ENCODE data around the gene CLGN.

The CLGN gene

GRCh38 chr4:140374130-140374477, 53.3 kb downstream of the CLGN start:
- no peak for DNase-seq

GRCh38 chr4:140373328-140374129, 53.9 kb downstream of the CLGN start, which contains the start of gene SCOC:
TSS of gene SCOC (plus strand) at chr4:140373646. CDS start at chr4:140379171, 5,525 bp downstream.
- peak; percentile 95 for DNase-seq

GRCh38 chr4:140372751-140373327, 54.6 kb downstream of the CLGN start:
- DNase-seq: no peak

- no peak for DNase-seq
Observed at GRCh38 chr4:140368686-140369085, 58.8 kb downstream of the CLGN start.

- DNase-seq: no peak
Observed at GRCh38 chr4:140367738-140368137, 59.7 kb downstream of the CLGN start.

- no peak for DNase-seq
Observed at GRCh38 chr4:140363558-140363957, 63.9 kb downstream of the CLGN start.

- no peak for DNase-seq
Observed at GRCh38 chr4:140363051-140363450, 64.4 kb downstream of the CLGN start.

- DNase-seq: no peak
Observed at GRCh38 chr4:140361099-140361498, 66.3 kb downstream of the CLGN start.

GRCh38 chr4:140359562-140360427, 67.7 kb downstream of the CLGN start:
- peak; percentile 79 for DNase-seq

GRCh38 chr4:140358281-140358680, 69.2 kb downstream of the CLGN start:
- DNase-seq: no peak

- no peak for DNase-seq
Observed at GRCh38 chr4:140357868-140358267, 69.6 kb downstream of the CLGN start.

GRCh38 chr4:140355288-140355687, 72.2 kb downstream of the CLGN start:
- no peak for DNase-seq

- no peak for DNase-seq
Observed at GRCh38 chr4:140353786-140354185, 73.7 kb downstream of the CLGN start.

- no peak for DNase-seq
Observed at GRCh38 chr4:140351093-140352075, 76.1 kb downstream of the CLGN start.

- DNase-seq: no peak
Observed at GRCh38 chr4:140349816-140350215, 77.6 kb downstream of the CLGN start.

- DNase-seq: no peak
Observed at GRCh38 chr4:140346136-140346535, 81.3 kb downstream of the CLGN start.

GRCh38 chr4:140344621-140345020, 82.8 kb downstream of the CLGN start:
- DNase-seq: no peak

- no peak for DNase-seq
Observed at GRCh38 chr4:140344101-140344500, 83.3 kb downstream of the CLGN start.

- no peak for DNase-seq
Observed at GRCh38 chr4:140343303-140343702, 84.1 kb downstream of the CLGN start.

GRCh38 chr4:140342620-140343019, 84.8 kb downstream of the CLGN start:
- no peak for DNase-seq

Data from activated CD8-positive, alpha-beta memory T cell treated with anti-CD3 and anti-CD28 coated beads, Interleukin-2, amount 50 U/mL, for 4 hours (primary cell).